Endothelial cell of umbilical vein (primary cell): ENCODE results near the gene CAMK2G. TPM values are rescaled to one million over a fixed set of nuclear protein-coding genes. Genes with fewer than 3 reads are reported as not detected.
A peak's percentile ranks its signal among the peaks of the same experiment; 100 is the strongest.

Experiments used
- BruUV-seq: library from RNA; stranded (reverse); fragments of 400-500 nt; replicated peaks from 2 replicates; lab custom pipeline; 2021; lab: Mats Ljungman, UMichigan
- CTCF ChIA-PET: fragments of 300-600, 350-600 bp; sonication (Branson Sonifier 250); formaldehyde crosslinking; loops from one replicate; lab custom pipeline; 2021; ENCODE audit warnings: antibody characterized with exemption, inconsistent platforms; lab: Charles Lee
- POLR2A ChIA-PET: fragments of 300-600, 350-600 bp; sonication (Branson Sonifier 250); formaldehyde crosslinking; loops from one replicate; lab custom pipeline; 2021; ENCODE audit warnings: antibody characterized with exemption, inconsistent platforms; lab: Charles Lee
- DNase-seq: peaks from one replicate; pipeline ENCODE4 v3.0.0-alpha.2; 2011; ENCODE audit warnings: low read depth, low spot score
- FAIRE-seq: peaks from 2 replicates; lab custom pipeline; 2011; peaks lifted over from hg19 to GRCh38; lab: Jason Lieb, UNC
- H2AFZ ChIP-seq: 2 replicates; pipeline ENCODE4 v1.6.0; 2012; ENCODE audit warnings: low read depth, low read length, control low read depth, inconsistent platforms
- H3K27ac ChIP-seq: 2 replicates; pipeline ENCODE4 v1.5.1; 2011; ENCODE audit warnings: low read depth, mild to moderate bottlenecking, control low read depth, low read length, moderate library complexity; ENCODE audit not compliant: insufficient read depth
- H3K27me3 ChIP-seq, 2 experiments: 2 replicates each; pipeline versions ENCODE4 v1.6.0 to v1.6.1; 2011; ENCODE audit warnings: low read length in 2 of 2, mixed read lengths in 1 of 2; ENCODE audit not compliant: control insufficient read depth in 2 of 2, insufficient read depth in 2 of 2
- H3K36me3 ChIP-seq, 2 experiments: 2 replicates in 1 of 2; 3 replicates in 1 of 2; pipeline ENCODE4 v1.5.1; 2011; ENCODE audit warnings: low read length in 2 of 2, mild to moderate bottlenecking in 1 of 2, moderate library complexity in 1 of 2; ENCODE audit not compliant: control insufficient read depth in 2 of 2, insufficient read depth in 2 of 2; ENCODE audit errors: extremely low read depth in 1 of 2
- H3K4me1 ChIP-seq: 3 replicates; pipeline ENCODE4 v1.5.1; 2011; ENCODE audit warnings: mild to moderate bottlenecking, low read length; ENCODE audit not compliant: control insufficient read depth, insufficient read depth; ENCODE audit errors: extremely low read depth
- H3K4me2 ChIP-seq: 2 replicates; pipeline ENCODE4 v1.6.1; 2011; ENCODE audit warnings: low read length, control low read depth, mixed read lengths; ENCODE audit not compliant: insufficient read depth
- H3K4me3 ChIP-seq, 3 experiments: fragments of 200-600 bp in 1 of 3; sonication (generic), shearing (Covaris generic) in 1 of 3; replicated peaks in 1 of 3; 2 replicates each; pipeline ENCODE4 v1.5.1; 2011 to 2016; ENCODE audit warnings: control low read depth in 3 of 3, low read length in 3 of 3, mild to moderate bottlenecking in 2 of 3, inconsistent platforms in 1 of 3, low read depth in 1 of 3, moderate library complexity in 1 of 3; ENCODE audit not compliant: insufficient read depth in 1 of 3
- H3K79me2 ChIP-seq: 2 replicates; pipeline ENCODE4 v1.6.0; 2012; ENCODE audit warnings: low read length, inconsistent platforms; ENCODE audit not compliant: control insufficient read depth, insufficient read depth
- H3K9ac ChIP-seq: replicated peaks from 2 replicates; pipeline ENCODE3; 2011; ENCODE audit warnings: low read length, control low read depth; ENCODE audit not compliant: insufficient read depth; ENCODE audit errors: extremely low read depth
- H3K9me1 ChIP-seq: replicated peaks from 3 replicates; pipeline ENCODE4 v1.6.0; 2011; ENCODE audit warnings: mild to moderate bottlenecking, low read length; ENCODE audit not compliant: control insufficient read depth, insufficient read depth; ENCODE audit errors: extremely low read depth
- H3K9me3 ChIP-seq: replicated peaks from 2 replicates; pipeline ENCODE4 v1.5.1; 2012; ENCODE audit warnings: low read length, inconsistent platforms; ENCODE audit not compliant: control insufficient read depth, insufficient read depth
- H4K20me1 ChIP-seq: replicated peaks from 2 replicates; pipeline ENCODE3; 2011; ENCODE audit warnings: mild to moderate bottlenecking, low read length; ENCODE audit not compliant: control insufficient read depth, insufficient read depth; ENCODE audit errors: extremely low read depth
- CTCF ChIP-seq, 2 donors: IDR thresholded peaks; 1 replicate in 1 of 2; 2 replicates in 1 of 2; pipeline ENCODE4 v1.5.1; 2011; ENCODE audit warnings: low read length in 2 of 2, mild to moderate bottlenecking in 2 of 2, moderate library complexity in 2 of 2, control low read depth in 1 of 2, inconsistent platforms in 1 of 2, low read depth in 1 of 2; ENCODE audit not compliant: insufficient read depth in 1 of 2; ENCODE audit errors: extremely low read depth in 1 of 2
- EZH2 ChIP-seq: IDR thresholded peaks from 2 replicates; pipeline ENCODE4 v1.6.1; 2012; ENCODE audit warnings: borderline replicate concordance, low read depth, mild to moderate bottlenecking, moderate library complexity, low read length, inconsistent platforms; ENCODE audit not compliant: severe bottlenecking
- FOS ChIP-seq: IDR thresholded peaks from 2 replicates; pipeline ENCODE4 v1.6.1; 2011; ENCODE audit warnings: mild to moderate bottlenecking, low read length, moderate library complexity, borderline replicate concordance; ENCODE audit not compliant: insufficient read depth
- GATA2 ChIP-seq: IDR thresholded peaks from 2 replicates; pipeline ENCODE4 v1.7.0; 2011; ENCODE audit warnings: low read depth, mild to moderate bottlenecking, moderate library complexity, mixed read lengths, low read length; ENCODE audit not compliant: insufficient read length, insufficient read depth
- JUN ChIP-seq: IDR thresholded peaks from 2 replicates; pipeline ENCODE4 v1.6.1; 2011; ENCODE audit warnings: borderline replicate concordance, low read depth; ENCODE audit not compliant: insufficient read length, insufficient read depth
- MAX ChIP-seq: IDR thresholded peaks from 2 replicates; pipeline ENCODE4 v1.6.1; 2011; ENCODE audit not compliant: insufficient read depth, insufficient read length
- MYC ChIP-seq: IDR thresholded peaks from one replicate; pipeline ENCODE4 v1.6.1; 2011; ENCODE audit warnings: mild to moderate bottlenecking, low read depth, low read length
- POLR2A ChIP-seq: IDR thresholded peaks from 2 replicates; pipeline ENCODE4 v1.6.1; 2012; ENCODE audit warnings: low read depth, mild to moderate bottlenecking, control low read depth, low read length
- POLR2AphosphoS5 ChIP-seq: IDR thresholded peaks from 2 replicates; pipeline ENCODE4 v1.6.1; 2012; ENCODE audit warnings: low read depth, mild to moderate bottlenecking, control low read depth, low read length, moderate library complexity; ENCODE audit not compliant: insufficient read depth
- dilution Hi-C: fragments of 300-500 bp; cut with MboI; formaldehyde crosslinking; loops from one replicate; pipeline ENCODE4 v1.15.0; 2019; ENCODE audit warnings: low sequenced_read_pairs; ENCODE audit not compliant: extremely low pct_ligation_motif_present
- intact Hi-C: fragments of 100-400 bp; cut with micrococcal nuclease; formaldehyde crosslinking; loops from one replicate; pipeline ENCODE4 v1.10.0; 2022
- polyA plus RNA-seq, 4 experiments: library from polyadenylated mRNA; depleted of rRNA in 3 of 4; stranded (reverse) in 3 of 4; unstranded in 1 of 4; fragments of >200 nt; gene quantifications; 2 replicates each; pipeline versions ENCODE4 v1.2.1 to v1.2.3, GENCODE V29; 2011 to 2012; ENCODE audit warnings: missing spikeins in 1 of 4
- total RNA-seq: library from RNA; stranded (reverse); gene quantifications from 2 replicates; pipeline ENCODE4 v1.2.3, GENCODE V29; 2021

Gene CAMK2G
- total and polyA plus RNA-seq, 2 donors (not counting 3 experiments of a cell fraction or from before 2014, with no cell fraction given), result 27.2 to 33.6 TPM

- H3K27ac ChIP-seq, result no peak overlapping the region
- DNase-seq (no peak), FAIRE-seq (no peak)
- ChIA-PET CTCF (interaction anchor here (1.8 to 2.2 kb wide), 2 partner anchors 9 to 99 kb away, joined by 6 to 10 read pairs; a partner anchor contains a TSS), POLR2A (no interaction called here)
- TF ChIP-seq JUN (no peak), MAX (no peak), POLR2A (no peak), POLR2AphosphoS5 (no peak), GATA2 (no peak), MYC (no peak), FOS (no peak), CTCF (IDR thresholded peaks at IDR 0.05; ENCODE audit: extremely low read depth in 1 of 2, insufficient read depth in 1 of 2, low read depth in 1 of 2, low read length in 2 of 2) (no peak), EZH2 (no peak)
- no peak overlapping the region for H3K9ac ChIP-seq
- peaks cover 3 to 5% of the 10 kb centered on the region in 2 experiments for H3K36me3 ChIP-seq
- H3K79me2 ChIP-seq, result peaks cover 52% of the 10 kb centered on the region
- dilution Hi-C loops, result no loop called here
- H3K9me3 ChIP-seq, result no peaks in the 10 kb centered on the region
- H2AFZ ChIP-seq, result no peak overlapping the region
- intact Hi-C loops, result no loop called here
- H3K27me3 ChIP-seq, result no peaks in the 10 kb centered on the region
- no peaks in the 10 kb centered on the region for H4K20me1 ChIP-seq
- peak overlapping the region; percentile 91 for H3K4me2 ChIP-seq
- no peaks in the 10 kb centered on the region for H3K9me1 ChIP-seq
- peaks cover 24% of the 10 kb centered on the region for H3K4me1 ChIP-seq
- H3K4me3 ChIP-seq, result no peak overlapping the region
- no TSS peak for BruUV-seq
Measured at GRCh38 chr10:73780301-73780700, 94.1 kb downstream of the CAMK2G start.
